Fibroblast of lung (primary cell): Measurements from ENCODE around the gene SUPT4H1.

Experiments
- EZH2 ChIP-seq: IDR thresholded peaks from 2 replicates; pipeline ENCODE4 v1.5.1; 2012; ENCODE audit warnings: low read length, control low read depth, mild to moderate bottlenecking; ENCODE audit errors: missing control alignments
- TF ChIP-seq, protein P1 (sequence below), 2 donors: IDR thresholded peaks in 1 of 2; conservative IDR thresholded peaks in 1 of 2; 1 replicate in 1 of 2; 2 replicates in 1 of 2; pipeline ENCODE4 v1.5.1; 2011 to 2012; ENCODE audit warnings: low read length in 2 of 2, control low read depth in 1 of 2, inconsistent platforms in 1 of 2, low read depth in 1 of 2, mild to moderate bottlenecking in 1 of 2

DNA sequence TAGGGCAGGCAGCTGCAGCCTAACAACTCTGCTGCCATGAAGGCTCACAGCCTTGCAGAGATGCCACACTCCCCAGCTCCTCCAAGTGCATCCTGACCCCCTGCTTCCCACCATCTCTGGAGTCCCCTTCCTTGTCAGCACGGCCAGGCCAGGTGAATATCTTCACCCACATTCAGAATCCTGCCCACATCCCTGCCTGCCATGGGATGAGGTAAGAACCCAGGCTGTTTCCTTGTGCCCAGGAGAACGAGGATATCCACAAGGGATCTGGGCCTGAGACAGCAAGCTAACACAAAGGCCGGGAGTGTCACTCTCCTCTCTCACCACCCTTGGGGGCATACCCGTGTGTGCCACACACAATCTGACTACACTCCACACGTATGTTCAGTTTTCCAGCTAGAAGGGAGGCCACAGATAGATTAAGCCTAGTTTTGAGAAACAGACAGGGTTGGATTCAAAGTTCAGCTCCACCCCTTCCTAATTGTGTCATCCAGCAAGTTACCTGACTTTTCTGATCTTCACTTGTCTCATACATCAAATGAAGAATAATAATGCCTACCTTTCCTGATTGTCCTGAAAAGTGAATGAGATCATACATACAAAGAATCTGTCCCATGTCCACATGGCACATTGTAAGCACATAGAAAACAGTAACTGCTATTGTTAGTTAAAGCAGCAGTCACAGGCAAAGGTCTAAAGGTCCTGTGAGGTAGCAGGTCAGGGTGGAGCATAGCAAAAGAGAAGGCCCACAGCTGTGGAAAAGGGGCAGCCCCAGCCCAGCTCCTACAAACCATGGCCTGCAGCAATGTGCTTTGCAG, 17.4 kb upstream of the SUPT4H1 start:
- TF ChIP-seq, protein P1, sequence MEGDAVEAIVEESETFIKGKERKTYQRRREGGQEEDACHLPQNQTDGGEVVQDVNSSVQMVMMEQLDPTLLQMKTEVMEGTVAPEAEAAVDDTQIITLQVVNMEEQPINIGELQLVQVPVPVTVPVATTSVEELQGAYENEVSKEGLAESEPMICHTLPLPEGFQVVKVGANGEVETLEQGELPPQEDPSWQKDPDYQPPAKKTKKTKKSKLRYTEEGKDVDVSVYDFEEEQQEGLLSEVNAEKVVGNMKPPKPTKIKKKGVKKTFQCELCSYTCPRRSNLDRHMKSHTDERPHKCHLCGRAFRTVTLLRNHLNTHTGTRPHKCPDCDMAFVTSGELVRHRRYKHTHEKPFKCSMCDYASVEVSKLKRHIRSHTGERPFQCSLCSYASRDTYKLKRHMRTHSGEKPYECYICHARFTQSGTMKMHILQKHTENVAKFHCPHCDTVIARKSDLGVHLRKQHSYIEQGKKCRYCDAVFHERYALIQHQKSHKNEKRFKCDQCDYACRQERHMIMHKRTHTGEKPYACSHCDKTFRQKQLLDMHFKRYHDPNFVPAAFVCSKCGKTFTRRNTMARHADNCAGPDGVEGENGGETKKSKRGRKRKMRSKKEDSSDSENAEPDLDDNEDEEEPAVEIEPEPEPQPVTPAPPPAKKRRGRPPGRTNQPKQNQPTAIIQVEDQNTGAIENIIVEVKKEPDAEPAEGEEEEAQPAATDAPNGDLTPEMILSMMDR (conservative IDR thresholded peaks at IDR 0.05 in 1 of 2, IDR thresholded peaks at IDR 0.05 in 1 of 2; ENCODE audit: low read depth in 1 of 2, low read length in 2 of 2) = no peak
- TF ChIP-seq EZH2 = no peak
